Fibroblast of skin of abdomen (primary cell): ENCODE measurements around the gene ANKRD31.
A peak's percentile ranks its signal among the peaks of the same experiment; 100 is the strongest.

Experiments
- DNase-seq: peaks from one replicate; pipeline ENCODE4 v3.0.0-alpha.2; 2013

ANKRD31 gene

GRCh38 chr5:75058986-75059535 is 177.6 kb downstream of the ANKRD31 start:
- no peak for DNase-seq

- DNase-seq, result no peak
These were observed 179.1 kb downstream of the ANKRD31 start for GRCh38 chr5:75057561-75057960.

- DNase-seq, result peak; percentile 72
These were observed 180.9 kb downstream of the ANKRD31 start for GRCh38 chr5:75055727-75056144.

- DNase-seq, result peak; percentile 40
These were observed 182.3 kb downstream of the ANKRD31 start for GRCh38 chr5:75054134-75054930.

- peak; percentile 74 for DNase-seq
These were observed 183.2 kb downstream of the ANKRD31 start for GRCh38 chr5:75053304-75054133.

GRCh38 chr5:75053054-75053303 is 183.7 kb downstream of the ANKRD31 start:
- DNase-seq, result no peak

GRCh38 chr5:75052192-75053053 is 184.3 kb downstream of the ANKRD31 start, which contains the start of gene GCNT4:
Gene GCNT4, minus strand, starts transcription at chr5:75052558. Its CDS starts 22,521 bp downstream, at chr5:75030037.
- DNase-seq, result peak; percentile 59

- no peak for DNase-seq
These were observed 185.4 kb downstream of the ANKRD31 start for GRCh38 chr5:75051217-75051751.

- peak; percentile 61 for DNase-seq
These were observed 186.3 kb downstream of the ANKRD31 start for GRCh38 chr5:75050415-75050814.

GRCh38 chr5:75049456-75050351 is 187.0 kb downstream of the ANKRD31 start:
- DNase-seq, result peak; percentile 66

GRCh38 chr5:75048457-75048953 is 188.2 kb downstream of the ANKRD31 start:
- peak; percentile 31 for DNase-seq

- DNase-seq, result no peak
These were observed 189.3 kb downstream of the ANKRD31 start for GRCh38 chr5:75047356-75047755.

- DNase-seq, result no peak
These were observed 190.1 kb downstream of the ANKRD31 start for GRCh38 chr5:75046366-75047142.

GRCh38 chr5:75045071-75045470 is 191.6 kb downstream of the ANKRD31 start:
- no peak for DNase-seq

- no peak for DNase-seq
These were observed 192.3 kb downstream of the ANKRD31 start for GRCh38 chr5:75044406-75044805.

- DNase-seq, result no peak
These were observed 192.9 kb downstream of the ANKRD31 start for GRCh38 chr5:75043633-75044264.

- no peak for DNase-seq
These were observed 194.2 kb downstream of the ANKRD31 start for GRCh38 chr5:75042522-75042921.

- peak; percentile 71 for DNase-seq
These were observed 195.7 kb downstream of the ANKRD31 start for GRCh38 chr5:75040973-75041372.

- DNase-seq, result peak; percentile 81
These were observed 199.6 kb downstream of the ANKRD31 start for GRCh38 chr5:75037106-75037505.
